Endodermal cell (in vitro differentiated cells): Measurements from ENCODE around the gene CHCHD4. TPM values are rescaled to one million over a fixed set of nuclear protein-coding genes. Genes with fewer than 3 reads are reported as not detected.

Source experiments
- DNase-seq: peaks from one replicate; pipeline ENCODE4 v3.0.0-alpha.2; 2017
- H3K27ac ChIP-seq: 2 replicates; pipeline ENCODE4 v1.5.1; 2013; ENCODE audit warnings: mild to moderate bottlenecking, low read depth, low read length, moderate library complexity
- H3K27me3 ChIP-seq: 2 replicates; pipeline ENCODE4 v1.6.1; 2013; ENCODE audit warnings: mild to moderate bottlenecking, low read length, moderate library complexity; ENCODE audit not compliant: insufficient read depth, control insufficient read depth, poor library complexity, severe bottlenecking
- H3K36me3 ChIP-seq: 2 replicates; pipeline ENCODE4 v1.7.0; 2013; ENCODE audit warnings: mild to moderate bottlenecking, low read length, moderate library complexity; ENCODE audit not compliant: control insufficient read depth, insufficient read depth
- H3K4me1 ChIP-seq: one replicate; pipeline ENCODE4 v1.7.0; 2013; ENCODE audit warnings: low read length; ENCODE audit not compliant: control insufficient read depth, insufficient read depth
- H3K4me3 ChIP-seq: 2 replicates; pipeline ENCODE4 v1.5.1; 2013; ENCODE audit warnings: mild to moderate bottlenecking, low read length, moderate library complexity
- H3K9ac ChIP-seq: 2 replicates; pipeline ENCODE4 v1.6.1; 2013; ENCODE audit warnings: mild to moderate bottlenecking, low read length, moderate library complexity; ENCODE audit not compliant: poor library complexity, severe bottlenecking; ENCODE audit errors: extremely low read depth
- H3K9me3 ChIP-seq: 2 replicates; pipeline ENCODE4 v1.6.1; 2013; ENCODE audit warnings: mild to moderate bottlenecking, low read length, moderate library complexity; ENCODE audit not compliant: control insufficient read depth
- H3K27ac Mint-ChIP-seq: 2 replicates; pipeline ENCODE4 v1.8.0; 2020; ENCODE audit warnings: mixed read lengths
- H3K27me3 Mint-ChIP-seq: 2 replicates; pipeline ENCODE4 v1.8.0; 2021; ENCODE audit warnings: mild to moderate bottlenecking, mixed read lengths; ENCODE audit not compliant: insufficient read depth
- H3K36me3 Mint-ChIP-seq: 2 replicates; pipeline ENCODE4 v1.8.0; 2020; ENCODE audit warnings: low read depth, mixed read lengths
- H3K4me1 Mint-ChIP-seq: 2 replicates; pipeline ENCODE4 v1.8.0; 2020; ENCODE audit warnings: mixed read lengths
- H3K4me3 Mint-ChIP-seq: 2 replicates; pipeline ENCODE4 v1.8.0; 2020; ENCODE audit warnings: mild to moderate bottlenecking, moderate library complexity, mixed read lengths
- H3K9me3 Mint-ChIP-seq: 2 replicates; pipeline ENCODE4 v1.8.0; 2020; ENCODE audit warnings: mild to moderate bottlenecking, mixed read lengths
- WGBS, 2 experiments: methylation state at CpG; one replicate each; pipeline versions ENCODE4 v1.1.5 to v1.1.7; 2013; ENCODE audit warnings: missing lambda C conversion rate in 2 of 2, mixed read lengths in 1 of 2; ENCODE audit not compliant: insufficient coverage in 1 of 2, insufficient read length in 1 of 2; 5-methylcytosine and 5-hydroxymethylcytosine counted together
- total RNA-seq, 2 donors: library from RNA; stranded (reverse); fragmentation: NEBNext Ultra II Directional in 1 of 2; extraction: Animal tissue kit (Norgen Biotek cat#: 25700) in 1 of 2; gene quantifications; 2 replicates in 1 of 2; 3 replicates in 1 of 2; pipeline ENCODE4 v1.2.1, GENCODE V29; 2021
- TF ChIP-seq, protein P1 (sequence below): fragments of 200-600 bp; sonication (generic); conservative IDR thresholded peaks from 2 replicates; pipeline ENCODE4 v1.5.0; 2021; ENCODE audit warnings: antibody characterized with exemption, mild to moderate bottlenecking

CHCHD4 gene
- total RNA-seq, 2 donors from 2014 or later, result 16.2 to 20.5 TPM

GRCh38 chr3:14146381-14147065, 21.9 kb upstream of the CHCHD4 start:
- Histone ChIP-seq H3K4me3 (no peak overlapping the region), H3K9ac (no peak overlapping the region), H3K9me3 (no peaks in the 10 kb centered on the region), H3K36me3 (peaks cover 43% of the 10 kb centered on the region), H3K4me1 (peaks cover 10% of the 10 kb centered on the region), H3K27ac (no peak overlapping the region), H3K27me3 (no peaks in the 10 kb centered on the region)
- no peaks in the 10 kb centered on the region for H3K27me3 Mint-ChIP-seq
- H3K36me3 Mint-ChIP-seq, result peaks cover 44% of the 10 kb centered on the region
- H3K9me3 Mint-ChIP-seq, result no peaks in the 10 kb centered on the region
- H3K4me3 Mint-ChIP-seq, result no peak overlapping the region
- WGBS, 2 experiments, result 96 to 98% methylated on average over 7 to 10 of the region's 10 CpGs
- H3K27ac Mint-ChIP-seq, result peak overlapping the region; percentile 8
- DNase-seq, result peak; percentile 54
- TF ChIP-seq, protein P1, sequence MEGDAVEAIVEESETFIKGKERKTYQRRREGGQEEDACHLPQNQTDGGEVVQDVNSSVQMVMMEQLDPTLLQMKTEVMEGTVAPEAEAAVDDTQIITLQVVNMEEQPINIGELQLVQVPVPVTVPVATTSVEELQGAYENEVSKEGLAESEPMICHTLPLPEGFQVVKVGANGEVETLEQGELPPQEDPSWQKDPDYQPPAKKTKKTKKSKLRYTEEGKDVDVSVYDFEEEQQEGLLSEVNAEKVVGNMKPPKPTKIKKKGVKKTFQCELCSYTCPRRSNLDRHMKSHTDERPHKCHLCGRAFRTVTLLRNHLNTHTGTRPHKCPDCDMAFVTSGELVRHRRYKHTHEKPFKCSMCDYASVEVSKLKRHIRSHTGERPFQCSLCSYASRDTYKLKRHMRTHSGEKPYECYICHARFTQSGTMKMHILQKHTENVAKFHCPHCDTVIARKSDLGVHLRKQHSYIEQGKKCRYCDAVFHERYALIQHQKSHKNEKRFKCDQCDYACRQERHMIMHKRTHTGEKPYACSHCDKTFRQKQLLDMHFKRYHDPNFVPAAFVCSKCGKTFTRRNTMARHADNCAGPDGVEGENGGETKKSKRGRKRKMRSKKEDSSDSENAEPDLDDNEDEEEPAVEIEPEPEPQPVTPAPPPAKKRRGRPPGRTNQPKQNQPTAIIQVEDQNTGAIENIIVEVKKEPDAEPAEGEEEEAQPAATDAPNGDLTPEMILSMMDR, result no peak
- peaks cover 17% of the 10 kb centered on the region for H3K4me1 Mint-ChIP-seq

DNA sequence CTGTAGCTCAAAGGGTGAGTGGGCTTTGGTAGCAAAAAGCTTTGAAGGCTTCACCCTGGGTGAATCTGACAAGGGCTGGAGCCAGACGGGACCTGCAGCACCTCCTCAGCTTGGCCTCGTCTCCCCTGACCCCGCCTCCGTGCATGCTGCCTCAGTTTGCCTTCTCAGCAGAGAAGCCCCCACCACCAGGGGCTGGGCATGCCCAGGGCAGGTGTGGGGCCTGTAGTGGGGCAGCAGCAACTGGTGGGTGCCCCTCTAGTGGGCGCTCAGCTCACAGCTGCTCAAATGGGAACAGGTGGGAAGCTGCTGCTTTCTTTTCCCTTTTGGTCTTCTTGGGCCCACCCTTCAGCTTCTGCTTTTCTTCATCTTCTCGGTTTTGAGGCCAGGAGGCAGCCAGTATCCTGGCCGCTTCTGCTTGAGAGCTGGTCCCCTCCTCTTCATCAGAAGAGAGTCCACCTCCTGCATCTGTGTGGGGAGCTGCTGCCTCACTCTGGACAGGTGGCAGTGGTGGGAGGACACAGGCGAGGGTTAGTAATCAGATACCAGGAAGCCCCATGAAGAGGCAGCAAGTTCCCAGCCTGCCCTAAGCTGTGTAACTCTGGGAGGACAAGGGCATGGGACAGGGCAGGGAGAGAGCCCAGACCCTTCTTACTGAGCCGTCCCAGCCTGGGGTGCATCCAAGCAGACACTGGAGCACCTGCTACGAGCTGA, 21.2 kb upstream of the CHCHD4 start:
- Mint-ChIP-seq H3K4me3 (no peak overlapping the region), H3K36me3 (peaks cover 46% of the 10 kb centered on the region), H3K9me3 (no peaks in the 10 kb centered on the region), H3K27me3 (no peaks in the 10 kb centered on the region), H3K27ac (peak overlapping the region; percentile 77), H3K4me1 (peaks cover 17% of the 10 kb centered on the region)
- no peak overlapping the region for H3K9ac ChIP-seq
- peak; percentile 56 for DNase-seq
- WGBS, 2 experiments, result 89 to 92% methylated on average over 6 to 10 of the region's 10 CpGs
- TF ChIP-seq, protein P1, result peak; percentile 45
- no peak overlapping the region for H3K4me3 ChIP-seq
- peaks cover 10% of the 10 kb centered on the region for H3K4me1 ChIP-seq
- no peaks in the 10 kb centered on the region for H3K27me3 ChIP-seq
- no peaks in the 10 kb centered on the region for H3K9me3 ChIP-seq
- peaks cover 48% of the 10 kb centered on the region for H3K36me3 ChIP-seq
- peak overlapping the region; percentile 85 for H3K27ac ChIP-seq

DNA sequence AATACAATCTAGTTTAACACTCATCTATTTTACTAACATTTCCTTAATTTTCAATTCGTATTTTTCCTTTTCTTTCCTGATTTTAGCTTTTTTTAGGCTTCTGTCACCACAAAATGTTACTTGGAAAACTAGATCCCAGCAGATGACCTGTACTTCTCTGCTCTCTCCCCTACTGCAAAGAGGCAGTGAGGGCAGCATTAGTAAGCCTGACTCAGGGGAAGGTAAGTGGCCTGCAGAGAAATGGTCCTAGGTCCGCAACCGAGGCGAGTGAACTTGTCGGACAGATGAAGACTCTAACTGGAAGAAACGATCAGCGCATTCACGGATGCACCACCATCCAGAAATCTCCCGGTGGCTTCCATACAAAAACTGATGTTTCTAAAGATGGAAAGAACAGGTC, 20.6 kb upstream of the CHCHD4 start:
- H3K9me3 Mint-ChIP-seq, result no peaks in the 10 kb centered on the region
- 93 to 96% methylated on average over 5 to 9 of the region's 9 CpGs for WGBS, 2 experiments
- H3K4me3 ChIP-seq, result no peak overlapping the region
- peak overlapping the region; percentile 71 for H3K27ac Mint-ChIP-seq
- H3K4me3 Mint-ChIP-seq, result no peak overlapping the region
- peak overlapping the region; percentile 85 for H3K27ac ChIP-seq
- DNase-seq, result peak; percentile 56
- no peaks in the 10 kb centered on the region for H3K9me3 ChIP-seq
- no peaks in the 10 kb centered on the region for H3K27me3 Mint-ChIP-seq
- TF ChIP-seq, protein P1, result no peak
- H3K27me3 ChIP-seq, result no peaks in the 10 kb centered on the region
- H3K36me3 Mint-ChIP-seq, result peaks cover 44% of the 10 kb centered on the region
- peaks cover 10% of the 10 kb centered on the region for H3K4me1 ChIP-seq
- H3K4me1 Mint-ChIP-seq, result peaks cover 17% of the 10 kb centered on the region
- H3K36me3 ChIP-seq, result peaks cover 54% of the 10 kb centered on the region
- H3K9ac ChIP-seq, result peak overlapping the region; percentile 42
